ENCODE results near the gene MPDU1.

MPDU1 gene

GRCh38 chr17:7572338-7572587 lies 11.4 kb upstream of the MPDU1 start:
- peak; percentile 99 for DNase-seq (ENCODE audit: low read depth)
- TF ChIP-seq CTCF (IDR thresholded peaks at IDR 0.05; ENCODE audit: control insufficient read depth, extremely low read depth, insufficient read depth) = no peak
- peak overlapping the region; percentile 99 for H3K4me3 ChIP-seq (ENCODE audit: low read depth, low read length)

DNA sequence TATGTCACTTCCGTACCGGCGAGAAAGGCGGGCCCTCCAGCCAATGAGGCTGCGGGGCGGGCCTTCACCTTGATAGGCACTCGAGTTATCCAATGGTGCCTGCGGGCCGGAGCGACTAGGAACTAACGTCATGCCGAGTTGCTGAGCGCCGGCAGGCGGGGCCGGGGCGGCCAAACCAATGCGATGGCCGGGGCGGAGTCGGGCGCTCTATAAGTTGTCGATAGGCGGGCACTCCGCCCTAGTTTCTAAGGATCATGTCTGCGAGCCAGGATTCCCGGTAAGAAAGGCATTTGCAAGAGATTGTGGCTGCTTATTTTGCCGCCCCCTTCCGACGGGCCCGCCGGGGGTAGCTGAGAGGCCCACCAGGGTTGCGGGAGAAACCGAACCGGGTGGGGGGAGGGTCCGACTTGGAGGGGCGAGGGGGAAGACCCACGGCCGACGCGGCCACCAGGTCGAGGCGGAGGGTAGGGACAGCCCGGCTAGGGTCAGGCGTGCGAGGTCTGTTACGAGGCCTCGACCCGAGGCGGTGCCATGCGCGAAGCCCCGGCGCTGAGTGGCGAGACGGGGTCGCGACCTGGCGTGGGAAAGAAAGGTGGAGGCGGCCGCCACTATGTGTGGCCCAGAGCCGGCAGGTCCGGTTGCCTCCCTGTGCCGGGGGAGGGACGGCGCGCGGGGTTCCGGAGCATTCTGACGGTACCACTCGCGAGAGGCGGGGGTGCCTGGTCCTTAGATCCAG lies 10.9 kb upstream of the MPDU1 start:
- DNase-seq (ENCODE audit: low read depth) = no peak
- TF ChIP-seq CTCF (IDR thresholded peaks at IDR 0.05; ENCODE audit: control insufficient read depth, extremely low read depth, insufficient read depth) = no peak
- H3K4me3 ChIP-seq (ENCODE audit: low read depth, low read length) = peak overlapping the region; percentile 99

- no peak for TF ChIP-seq CTCF (IDR thresholded peaks at IDR 0.05; ENCODE audit: control insufficient read depth, extremely low read depth, insufficient read depth)
- H3K4me3 ChIP-seq (ENCODE audit: low read depth, low read length) = peak overlapping the region; percentile 99
- DNase-seq (ENCODE audit: low read depth) = no peak
Observed at GRCh38 chr17:7573324-7574080, 10.2 kb upstream of the MPDU1 start.

- peak overlapping the region; percentile 99 for H3K4me3 ChIP-seq (ENCODE audit: low read depth, low read length)
- no peak for TF ChIP-seq CTCF (IDR thresholded peaks at IDR 0.05; ENCODE audit: control insufficient read depth, extremely low read depth, insufficient read depth)
- no peak for DNase-seq (ENCODE audit: low read depth)
Observed at GRCh38 chr17:7574176-7574953, 9.3 kb upstream of the MPDU1 start.

GRCh38 chr17:7575481-7575883 lies 8.2 kb upstream of the MPDU1 start:
- TF ChIP-seq CTCF (IDR thresholded peaks at IDR 0.05; ENCODE audit: control insufficient read depth, extremely low read depth, insufficient read depth) = no peak
- no peak overlapping the region for H3K4me3 ChIP-seq (ENCODE audit: low read depth, low read length)
- DNase-seq (ENCODE audit: low read depth) = no peak

DNA sequence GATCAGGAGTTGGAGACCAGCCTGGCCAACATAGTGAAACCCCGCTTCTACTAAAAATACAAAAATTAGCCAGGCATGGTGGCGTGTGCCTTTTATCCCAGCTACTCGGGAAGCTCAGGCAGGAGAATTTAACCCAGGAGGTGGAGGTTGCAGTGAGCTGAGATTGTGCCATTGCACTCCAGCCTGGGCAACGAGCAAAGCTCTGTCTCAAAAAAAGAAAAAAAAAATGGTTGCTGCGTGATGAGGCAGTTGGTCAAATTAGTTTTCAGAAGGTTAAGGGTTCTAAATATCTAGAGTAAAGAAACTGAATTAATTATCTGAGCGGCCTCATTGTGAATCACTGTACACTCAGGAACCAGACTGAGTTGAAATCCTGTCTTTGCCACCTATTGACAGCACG lies 7.7 kb upstream of the MPDU1 start:
- no peak overlapping the region for H3K4me3 ChIP-seq (ENCODE audit: low read depth, low read length)
- DNase-seq (ENCODE audit: low read depth) = no peak
- TF ChIP-seq CTCF (IDR thresholded peaks at IDR 0.05; ENCODE audit: control insufficient read depth, extremely low read depth, insufficient read depth) = no peak

Data from LNCaP clone FGC (cell line).